Ovary (tissue), 9 donors: Measurements from ENCODE around the gene NOXO1. TPM values are rescaled to one million over a fixed set of nuclear protein-coding genes. Genes with fewer than 3 reads are reported as not detected.

Source experiments
- DNase-seq, 5 donors: peaks; one replicate each; pipeline ENCODE4 v3.0.0-alpha.2; 2019 to 2020
- H3K27ac ChIP-seq, 2 donors: fragments of 200-600 bp; one replicate each; pipeline versions ENCODE4 v1.5.1 to v1.8.0; 2019 to 2022
- H3K27me3 ChIP-seq: fragments of 200-600 bp; one replicate; pipeline ENCODE4 v1.8.0; 2022
- H3K36me3 ChIP-seq: fragments of 200-600 bp; sonication (generic); one replicate; pipeline ENCODE4 v1.5.1; 2019
- H3K4me1 ChIP-seq: one replicate; pipeline ENCODE4 v1.8.1; 2013; ENCODE audit warnings: mild to moderate bottlenecking, moderate library complexity; ENCODE audit not compliant: insufficient read depth
- H3K4me3 ChIP-seq: fragments of 200-600 bp; sonication (generic); one replicate; pipeline ENCODE4 v1.5.1; 2017
- H3K9me3 ChIP-seq, 2 donors: fragments of 200-600 bp in 1 of 2; sonication (generic) in 1 of 2; one replicate each; pipeline versions ENCODE4 v1.5.1 to v1.8.1; 2013 to 2019; ENCODE audit warnings: mild to moderate bottlenecking in 1 of 2, moderate library complexity in 1 of 2
- CTCF ChIP-seq, 3 donors: fragments of 450-650 bp in 2 of 3; fragments of 200-600 bp in 1 of 3; IDR thresholded peaks; one replicate each; pipeline versions ENCODE4 v1.5.1 to v1.8.0; 2016 to 2022; ENCODE audit warnings: antibody characterized with exemption in 3 of 3, mild to moderate bottlenecking in 1 of 3
- EP300 ChIP-seq: sonication (generic); formaldehyde crosslinking; IDR thresholded peaks from one replicate; pipeline ENCODE4 v1.6.1; 2017; ENCODE audit warnings: antibody characterized with exemption
- POLR2A ChIP-seq: fragments of 450-650 bp; IDR thresholded peaks from one replicate; pipeline ENCODE4 v1.6.1; 2017; ENCODE audit warnings: antibody characterized with exemption, mild to moderate bottlenecking, moderate library complexity
- WGBS, 3 donors: extraction: QIAGEN DNeasy Blood & Tissue Kit in 1 of 3; methylation state at CpG; one replicate each; pipeline versions ENCODE4 v1.1.5 to v1.1.7; 2013 to 2017; 5-methylcytosine and 5-hydroxymethylcytosine counted together
- intact Hi-C, 4 donors: fragments of 100-400 bp; cut with DNase I; formaldehyde crosslinking; loops; one replicate each; pipeline versions ENCODE4 v1.11.0 to v1.15.1; 2022 to 2023
- polyA plus RNA-seq, 2 donors: library from polyadenylated mRNA; stranded (reverse); fragments of 200-250 nt in 1 of 2; fragments of 350-450 nt in 1 of 2; fragmentation: Illumina TruSeq in 1 of 2; extraction: RNeasy Lipid Tissue Mini Kit (QIAGEN cat#74804) in 1 of 2; gene quantifications; one replicate each; pipeline ENCODE4 v1.2.3, GENCODE V29; 2013 to 2014
- total RNA-seq, 7 donors: library from RNA; depleted of rRNA in 2 of 7; stranded (reverse); fragments of >200 nt in 2 of 7; fragmentation: NEBNext Ultra II Directional in 3 of 7; extraction: Animal tissue kit (Norgen Biotek cat#: 25700) in 3 of 7; gene quantifications; one replicate each; pipeline versions ENCODE4 v1.1.0 to v1.2.4, GENCODE V29; 2016 to 2023
- donor health status: DM: no; HTN: no; CAD: no; lungs with moderate emphysema.
- donor health status: DM: no; HTN: no; CAD: no.
- donor health status: Bipolar disorder and iron deficiency.
- donor health status: DM: yes; HTN: yes; CAD: no.
- donor health status: DM: no; HTN: no; CAD: no.
- donor health status: DM: yes; HTN: yes; CAD: no.

The NOXO1 gene
- total and polyA plus RNA-seq, 9 donors = 0.36 to 1.3 (median 0.48) TPM; not detected in 4

DNA sequence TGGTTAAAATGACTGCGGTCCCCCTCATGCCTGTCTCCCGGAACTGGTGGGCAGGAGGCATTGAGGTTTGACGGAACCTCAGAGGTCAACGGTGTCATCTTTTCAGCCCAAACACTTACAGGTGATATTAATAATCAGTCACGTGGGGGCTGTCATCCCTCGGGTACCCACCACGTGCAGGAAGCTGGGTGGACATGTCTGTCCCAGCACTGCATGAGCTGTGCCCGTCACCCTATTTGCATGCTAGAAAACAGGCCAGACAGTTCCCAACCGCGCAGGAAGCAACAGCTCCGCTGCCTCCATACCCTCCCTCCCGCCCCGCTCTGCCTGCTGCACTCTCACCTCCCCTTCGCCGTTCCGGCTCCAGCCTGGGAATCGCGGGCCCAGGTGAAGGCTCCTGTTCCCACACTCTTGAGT, 9.9 kb upstream of the NOXO1 start:
- H3K27ac ChIP-seq = no peak overlapping the region
- WGBS, 3 donors = 5 to 9% (median 6%) methylated on average over 16 to 18 of the region's 18 CpGs
- no peak for DNase-seq
- TF ChIP-seq POLR2A = no peak
- no peak for TF ChIP-seq EP300
- TF ChIP-seq CTCF (IDR thresholded peaks at IDR 0.05) = no peak
- intact Hi-C loops = no loop called here
- no peaks in the 10 kb centered on the region for H3K27me3 ChIP-seq
- H3K36me3 ChIP-seq = no peaks in the 10 kb centered on the region
- no peaks in the 10 kb centered on the region for H3K9me3 ChIP-seq
- no peak overlapping the region for H3K4me3 ChIP-seq
- H3K4me1 ChIP-seq = peaks cover 7% of the 10 kb centered on the region

GRCh38 chr16:1990351-1991134, 9.3 kb upstream of the NOXO1 start:
- H3K36me3 ChIP-seq = no peaks in the 10 kb centered on the region
- peaks cover 7% of the 10 kb centered on the region for H3K4me1 ChIP-seq
- TF ChIP-seq EP300 (no peak), POLR2A (no peak), CTCF (IDR thresholded peaks at IDR 0.05) (no peak)
- WGBS, 3 donors = 2 to 3% (median 2%) methylated on average over 46 to 50 of the region's 50 CpGs
- H3K27me3 ChIP-seq = no peaks in the 10 kb centered on the region
- no peak overlapping the region for H3K27ac ChIP-seq
- DNase-seq = peak in 1 of 5 donors; percentile 47
- intact Hi-C loops = no loop called here
- no peak overlapping the region for H3K4me3 ChIP-seq
- no peaks in the 10 kb centered on the region for H3K9me3 ChIP-seq

DNA sequence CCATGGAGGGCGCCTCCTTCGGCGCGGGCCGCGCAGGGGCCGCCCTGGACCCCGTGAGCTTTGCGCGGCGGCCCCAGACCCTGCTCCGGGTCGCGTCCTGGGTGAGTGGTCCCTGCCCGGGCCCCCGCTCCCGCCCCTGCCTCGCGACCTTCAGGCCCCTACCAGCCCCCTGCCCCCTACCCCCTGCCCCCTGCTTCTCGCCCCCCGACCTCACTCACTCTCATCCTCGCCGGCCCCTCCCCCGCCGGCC, 8.8 kb upstream of the NOXO1 start:
- no peaks in the 10 kb centered on the region for H3K36me3 ChIP-seq
- no peaks in the 10 kb centered on the region for H3K27me3 ChIP-seq
- intact Hi-C loops = no loop called here
- no peak overlapping the region for H3K4me3 ChIP-seq
- H3K4me1 ChIP-seq = peaks cover 7% of the 10 kb centered on the region
- no peak for DNase-seq
- 0 to 2% (median 1%) methylated on average over 6 to 25 of the region's 25 CpGs for WGBS, 3 donors
- TF ChIP-seq CTCF (IDR thresholded peaks at IDR 0.05) = no peak
- TF ChIP-seq POLR2A = no peak
- no peaks in the 10 kb centered on the region for H3K9me3 ChIP-seq
- no peak overlapping the region for H3K27ac ChIP-seq

GRCh38 chr16:1989209-1990100, 8.2 kb upstream of the NOXO1 start, which contains the start of gene SYNGR3:
SYNGR3 (plus strand) TSS chr16:1989970; CDS start chr16:1990103, 133 bp downstream.
- peak in 1 of 5 donors; percentile 38 for DNase-seq
- 3 to 4% (median 4%) methylated on average over 50 to 67 of the region's 67 CpGs for WGBS, 3 donors
- no peak within 1 kb of the TSS for H3K27ac ChIP-seq
- no peaks in the 10 kb centered on the region for H3K27me3 ChIP-seq
- H3K4me3 ChIP-seq = no peak within 1 kb of the TSS
- H3K4me1 ChIP-seq = peaks cover 10% of the 10 kb centered on the region
- no peaks in the 10 kb centered on the region for H3K36me3 ChIP-seq
- TF ChIP-seq POLR2A = no peak
- no peak for TF ChIP-seq CTCF (IDR thresholded peaks at IDR 0.05)
- TF ChIP-seq EP300 = no peak
- H3K9me3 ChIP-seq = no peaks in the 10 kb centered on the region
- intact Hi-C loops = no loop called here
